NCI-H82 treated with DMSO at 0.1 percent for 48 hours (cell line): ENCODE measurements around the gene GPR78.

ENCODE experiments used
- DNase-seq: peaks from one replicate; lab custom pipeline; 2025; ENCODE audit not compliant: unreplicated experiment; lab: John Stamatoyannopoulos, UW

GPR78 gene

GRCh38 chr4:8598391-8599090 is 18.3 kb downstream of the GPR78 start:
- no peak for DNase-seq

- no peak for DNase-seq
Observed at GRCh38 chr4:8599091-8599460, 18.9 kb downstream of the GPR78 start.

- DNase-seq = no peak
Observed at GRCh38 chr4:8599657-8600056, 19.5 kb downstream of the GPR78 start.

DNA sequence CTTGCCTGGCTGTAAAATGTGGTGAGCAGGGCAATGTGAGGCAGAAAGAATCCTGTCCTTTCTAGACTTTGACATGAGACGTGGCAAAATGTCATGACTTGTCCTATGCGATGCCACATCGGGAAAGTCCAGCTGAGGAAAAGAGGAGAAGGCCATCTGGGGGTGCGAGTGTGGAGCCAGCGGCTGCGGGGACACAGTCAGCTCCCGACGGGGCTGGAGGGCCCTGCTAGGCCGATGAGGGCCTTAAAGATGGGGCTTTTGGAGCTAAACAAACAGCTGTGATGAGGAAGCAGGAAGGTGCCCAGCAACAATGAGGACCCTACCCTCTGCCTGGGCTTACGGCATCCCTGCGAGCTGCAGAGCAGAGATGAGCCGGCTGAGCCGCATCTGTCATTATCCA is 20.1 kb downstream of the GPR78 start:
- no peak for DNase-seq

DNA sequence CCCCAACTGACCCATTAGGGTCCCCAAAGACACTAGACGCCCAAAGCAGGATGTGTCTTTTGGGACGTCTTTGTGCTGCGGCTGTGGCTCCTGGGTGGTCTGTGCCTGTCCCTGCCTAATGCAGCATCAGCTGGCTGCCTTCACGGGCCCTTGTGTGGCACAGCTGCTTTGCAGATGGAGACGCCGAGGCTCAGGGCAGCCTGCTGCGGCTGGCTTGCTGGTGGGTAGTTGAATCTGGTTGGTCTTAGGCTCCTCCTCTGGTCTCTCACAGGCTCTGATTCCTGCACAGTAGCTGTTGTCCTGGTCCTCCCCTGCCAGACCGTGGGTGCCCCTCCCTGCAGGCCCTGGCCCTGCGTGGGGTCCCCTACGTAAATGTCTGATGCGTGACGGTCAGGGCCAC is 20.5 kb downstream of the GPR78 start:
- no peak for DNase-seq

GRCh38 chr4:8601086-8601485 is 20.9 kb downstream of the GPR78 start:
- no peak for DNase-seq

DNA sequence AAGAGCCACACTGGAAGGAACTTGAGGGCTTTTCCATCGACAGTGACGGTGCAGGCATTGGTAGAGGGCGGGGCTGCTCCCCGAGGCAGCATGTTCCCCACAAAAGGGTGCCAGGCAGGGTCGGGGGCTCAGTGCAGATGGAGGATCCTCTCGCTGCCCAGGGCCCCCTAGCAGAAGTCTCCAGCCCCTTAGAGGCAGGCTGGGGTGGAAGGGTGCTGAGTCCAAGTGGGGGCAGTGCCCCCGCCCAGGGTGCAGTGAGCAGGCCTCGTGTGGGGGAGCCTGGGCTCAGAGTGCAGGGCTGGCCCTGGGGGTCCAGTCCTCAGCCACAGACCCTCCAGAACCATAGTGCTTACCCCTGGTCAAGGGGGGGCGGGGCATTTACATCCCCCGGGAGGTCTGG is 21.4 kb downstream of the GPR78 start:
- no peak for DNase-seq

DNA sequence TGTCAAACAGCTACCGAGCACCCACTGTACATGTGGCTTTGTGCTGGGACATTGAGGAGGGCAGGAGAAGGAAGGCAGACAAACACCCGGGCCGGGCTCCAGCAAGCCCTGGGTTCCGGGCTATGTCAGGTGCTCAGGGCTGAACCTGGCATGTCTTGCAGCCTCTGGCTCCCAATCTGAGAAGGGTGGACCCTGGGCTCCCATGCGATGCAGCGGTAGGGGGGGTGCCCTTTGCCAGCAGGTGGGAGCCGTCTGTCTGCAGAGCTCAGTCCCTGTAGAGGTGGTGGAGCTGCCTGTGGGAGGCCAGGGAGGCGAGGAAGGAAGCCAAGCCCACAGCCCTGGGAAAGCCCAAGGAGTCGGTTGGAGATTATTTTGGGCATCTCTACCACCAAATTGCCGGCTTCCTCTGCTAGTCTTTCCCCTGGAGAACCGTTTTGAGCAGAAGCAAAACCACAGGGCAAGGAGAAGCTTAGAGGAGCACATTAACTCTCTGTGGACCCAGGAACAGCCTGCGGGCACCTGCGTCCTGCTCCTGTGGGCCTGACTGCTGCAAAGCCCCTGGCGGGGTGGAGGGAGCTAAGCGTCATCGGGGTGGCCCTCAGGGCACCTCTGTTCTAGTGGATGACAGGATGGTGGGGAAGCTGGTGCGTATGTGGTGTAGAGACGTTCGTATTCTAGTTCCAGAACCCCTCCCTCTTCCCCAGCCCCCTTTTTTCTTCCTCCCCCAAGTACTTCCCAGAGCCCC is 22.7 kb downstream of the GPR78 start:
- no peak for DNase-seq

GRCh38 chr4:8603931-8604330 is 23.7 kb downstream of the GPR78 start:
- DNase-seq = no peak

- DNase-seq = no peak
Observed at GRCh38 chr4:8605289-8605688, 25.1 kb downstream of the GPR78 start.

DNA sequence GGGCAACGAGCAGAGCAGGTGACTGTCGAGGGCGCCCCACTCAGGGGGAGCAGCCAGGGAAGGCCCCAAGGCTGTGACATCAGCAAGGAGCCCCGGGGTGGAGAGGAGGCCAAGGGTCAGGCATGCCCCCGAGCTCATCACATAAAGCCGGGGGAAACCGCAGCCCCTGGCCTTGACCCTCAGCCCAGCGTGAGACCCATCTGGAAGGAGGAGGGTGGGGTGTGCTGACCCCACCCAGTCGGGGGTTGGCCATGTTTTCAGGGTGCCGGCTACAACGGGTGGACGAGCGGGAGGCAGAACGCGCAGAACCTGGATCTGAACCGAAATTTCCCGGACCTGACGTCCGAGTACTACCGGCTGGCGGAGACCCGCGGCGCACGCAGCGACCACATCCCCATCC is 26.3 kb downstream of the GPR78 start:
- DNase-seq = no peak

DNA sequence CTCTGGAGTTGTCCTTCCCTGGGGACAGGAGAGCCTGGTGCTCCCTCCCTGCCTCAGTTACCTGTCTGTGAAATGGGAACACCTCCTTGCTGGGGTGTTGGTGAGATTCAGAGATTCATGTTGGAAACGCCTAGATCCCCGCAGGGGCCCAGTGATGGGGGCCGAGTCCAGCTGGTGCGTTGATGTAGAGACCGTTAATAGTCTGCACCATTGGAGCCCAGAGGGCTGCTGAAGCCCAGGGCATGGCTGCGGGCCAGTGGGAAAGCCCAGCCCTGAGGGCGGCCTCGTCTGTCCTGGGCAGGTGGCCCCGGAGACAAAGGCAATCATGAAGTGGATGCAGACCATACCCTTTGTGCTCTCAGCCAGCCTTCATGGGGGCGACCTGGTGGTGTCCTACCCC is 26.8 kb downstream of the GPR78 start:
- no peak for DNase-seq

DNA sequence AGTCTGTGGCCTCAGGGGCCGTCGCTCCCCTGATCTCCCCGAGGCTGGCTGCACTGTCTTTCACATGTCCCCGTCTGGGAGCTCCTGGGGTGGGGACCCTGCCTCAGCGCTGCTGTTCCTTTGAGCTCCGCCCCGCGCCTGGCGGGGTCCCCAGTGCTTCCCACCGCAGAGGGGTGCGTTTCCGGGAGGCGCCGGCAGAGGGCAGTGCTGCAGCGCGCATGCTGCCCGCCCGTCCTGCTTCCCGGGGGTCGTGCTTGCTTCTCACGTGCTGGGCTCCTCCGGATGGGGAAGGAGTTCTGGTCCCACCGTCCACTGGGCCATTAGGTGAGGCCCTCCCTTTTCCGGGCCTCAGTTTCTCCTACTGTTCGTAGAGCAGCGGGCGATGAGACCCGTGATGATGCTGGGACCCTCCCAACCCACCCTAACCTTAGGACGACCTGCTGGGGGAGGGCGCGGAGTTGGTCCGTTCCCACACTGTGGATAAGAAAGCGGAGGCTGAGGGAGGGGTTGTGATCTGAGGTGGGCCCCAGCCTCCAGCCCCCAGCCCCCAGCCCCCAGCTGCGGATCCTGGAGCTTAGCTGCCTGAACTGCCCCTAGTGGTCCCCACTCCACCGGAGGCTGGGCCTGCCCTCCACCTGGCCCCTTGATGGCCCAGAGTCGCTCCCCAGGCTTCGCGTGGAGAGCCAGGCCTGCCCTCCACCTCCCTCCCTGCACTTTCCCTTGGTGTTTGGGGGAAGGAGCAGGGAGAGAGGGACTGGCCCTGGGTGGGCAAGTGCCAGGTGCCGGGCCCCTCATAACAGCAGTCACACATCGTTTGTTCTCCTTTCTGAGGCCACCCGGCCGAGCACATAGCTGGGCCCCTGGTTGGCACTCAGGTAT is 27.6 kb downstream of the GPR78 start:
- no peak for DNase-seq

GRCh38 chr4:8608714-8609391 is 28.7 kb downstream of the GPR78 start:
- no peak for DNase-seq

- DNase-seq = no peak
Observed at GRCh38 chr4:8609406-8609805, 29.2 kb downstream of the GPR78 start.

GRCh38 chr4:8609824-8610350 is 29.7 kb downstream of the GPR78 start:
- no peak for DNase-seq

DNA sequence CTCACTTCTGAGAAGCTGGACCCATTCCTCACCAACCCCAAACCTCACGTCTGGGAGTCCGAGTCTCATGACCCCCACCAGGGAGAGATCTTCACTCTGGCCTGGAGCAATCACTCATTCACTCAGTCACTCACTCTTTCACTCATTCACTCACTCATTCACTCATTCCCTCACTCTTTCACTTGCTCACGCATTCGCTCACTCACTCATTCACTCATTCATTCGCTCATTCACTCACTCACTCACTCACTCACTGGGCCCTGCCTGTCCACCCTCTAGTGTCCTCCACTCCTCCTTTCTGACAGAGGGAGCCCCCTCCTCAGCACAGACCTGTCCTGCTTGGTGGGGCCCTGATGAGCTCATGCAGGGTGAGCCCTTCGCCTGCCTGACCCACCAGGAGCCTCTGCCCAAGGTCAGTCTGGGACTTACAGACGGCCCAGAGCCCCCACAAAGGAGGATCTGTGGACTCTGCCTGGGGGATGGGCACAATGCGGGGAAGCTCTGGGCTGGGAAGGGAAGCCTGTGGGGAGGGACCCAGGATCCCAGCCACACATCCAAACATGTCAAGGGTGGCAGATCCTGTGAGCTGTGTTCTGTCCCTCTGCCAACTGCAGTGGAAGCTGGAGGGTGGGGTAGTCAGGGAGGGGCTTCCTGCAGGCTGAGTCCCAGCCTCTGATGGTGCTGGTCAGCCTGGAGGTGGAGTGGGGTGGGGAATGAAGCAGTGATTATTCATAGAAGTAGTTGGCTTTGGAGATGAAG is 30.8 kb downstream of the GPR78 start:
- no peak for DNase-seq

DNA sequence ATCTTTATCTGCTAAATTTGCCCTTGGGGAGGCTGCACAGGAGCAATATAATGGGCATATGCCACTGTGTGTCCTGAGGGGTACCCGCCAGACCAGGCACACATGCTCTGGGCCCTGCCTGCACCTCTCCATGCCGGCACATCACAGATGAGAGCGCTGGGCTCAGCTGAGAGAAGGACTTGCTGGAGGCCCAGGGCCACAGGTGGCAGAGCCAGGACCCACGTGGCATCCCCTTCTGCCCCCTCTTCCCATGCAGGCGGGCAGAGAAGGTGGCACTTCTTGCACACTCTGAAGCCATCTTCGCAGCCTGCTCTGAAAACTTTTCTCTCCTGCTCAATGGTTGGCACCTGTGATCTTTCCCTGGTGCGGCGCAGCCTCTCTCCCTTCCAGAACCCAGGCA is 32.5 kb downstream of the GPR78 start:
- DNase-seq = no peak

- DNase-seq = no peak
Observed at GRCh38 chr4:8613421-8614364, 33.5 kb downstream of the GPR78 start.
